ENCODE results near the gene INA.

The INA gene

DNA sequence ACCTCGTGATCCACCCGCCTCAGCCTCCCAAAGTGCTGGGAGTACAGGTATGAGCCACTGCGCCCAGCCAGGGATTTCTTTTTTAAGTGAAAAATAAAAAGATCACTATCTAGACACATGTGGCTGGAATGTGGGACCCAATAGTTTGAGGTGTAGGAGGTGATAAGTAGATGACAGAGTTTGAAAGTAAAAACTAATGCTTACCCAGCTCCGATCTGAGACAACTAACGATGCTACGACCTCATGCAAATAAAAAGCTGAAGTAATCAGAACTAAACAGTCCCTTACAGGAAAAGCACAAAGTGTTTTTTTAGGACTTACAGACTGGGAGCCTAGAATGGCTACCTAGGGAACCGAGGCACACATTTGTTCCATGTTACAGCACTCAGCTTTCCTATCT, 51.0 kb downstream of the INA start:
- H3K9ac ChIP-seq (ENCODE audit: low read length): no peak overlapping the region
- no peak overlapping the region for H3K27ac ChIP-seq (ENCODE audit: low read depth, low read length, poor library complexity, severe bottlenecking)
- no peaks in the 10 kb centered on the region for H3K9me2 ChIP-seq (ENCODE audit: low read depth, low read length)
- no peaks in the 10 kb centered on the region for H3F3A ChIP-seq (ENCODE audit: insufficient read depth, low read length)
- H3K4me3 ChIP-seq (ENCODE audit: low read depth, low read length, poor library complexity, severe bottlenecking): no peak overlapping the region
- no peak overlapping the region for H3K4me2 ChIP-seq (ENCODE audit: low read length)
- H3K36me3 ChIP-seq (ENCODE audit: insufficient read depth, low read length): peaks cover 80% of the 10 kb centered on the region
- no peaks in the 10 kb centered on the region for H3K79me2 ChIP-seq (ENCODE audit: insufficient read depth, low read length)
- no peak overlapping the region for H2AFZ ChIP-seq (ENCODE audit: low read length)
- no peaks in the 10 kb centered on the region for H3K27me3 ChIP-seq (ENCODE audit: insufficient read depth, low read length)
- no peaks in the 10 kb centered on the region for H4K20me1 ChIP-seq (ENCODE audit: insufficient read depth, low read length)
- no peaks in the 10 kb centered on the region for H3K9me3 ChIP-seq (ENCODE audit: low read length)
- H3K4me1 ChIP-seq (ENCODE audit: insufficient read depth, low read length, severe bottlenecking): no peaks in the 10 kb centered on the region
- TF ChIP-seq, protein P1, sequence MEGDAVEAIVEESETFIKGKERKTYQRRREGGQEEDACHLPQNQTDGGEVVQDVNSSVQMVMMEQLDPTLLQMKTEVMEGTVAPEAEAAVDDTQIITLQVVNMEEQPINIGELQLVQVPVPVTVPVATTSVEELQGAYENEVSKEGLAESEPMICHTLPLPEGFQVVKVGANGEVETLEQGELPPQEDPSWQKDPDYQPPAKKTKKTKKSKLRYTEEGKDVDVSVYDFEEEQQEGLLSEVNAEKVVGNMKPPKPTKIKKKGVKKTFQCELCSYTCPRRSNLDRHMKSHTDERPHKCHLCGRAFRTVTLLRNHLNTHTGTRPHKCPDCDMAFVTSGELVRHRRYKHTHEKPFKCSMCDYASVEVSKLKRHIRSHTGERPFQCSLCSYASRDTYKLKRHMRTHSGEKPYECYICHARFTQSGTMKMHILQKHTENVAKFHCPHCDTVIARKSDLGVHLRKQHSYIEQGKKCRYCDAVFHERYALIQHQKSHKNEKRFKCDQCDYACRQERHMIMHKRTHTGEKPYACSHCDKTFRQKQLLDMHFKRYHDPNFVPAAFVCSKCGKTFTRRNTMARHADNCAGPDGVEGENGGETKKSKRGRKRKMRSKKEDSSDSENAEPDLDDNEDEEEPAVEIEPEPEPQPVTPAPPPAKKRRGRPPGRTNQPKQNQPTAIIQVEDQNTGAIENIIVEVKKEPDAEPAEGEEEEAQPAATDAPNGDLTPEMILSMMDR (IDR thresholded peaks at IDR 0.05; ENCODE audit: low read length): no peak
- TF ChIP-seq EZH2 (IDR thresholded peaks at IDR 0.05; ENCODE audit: borderline replicate concordance, low read length): no peak

DNA sequence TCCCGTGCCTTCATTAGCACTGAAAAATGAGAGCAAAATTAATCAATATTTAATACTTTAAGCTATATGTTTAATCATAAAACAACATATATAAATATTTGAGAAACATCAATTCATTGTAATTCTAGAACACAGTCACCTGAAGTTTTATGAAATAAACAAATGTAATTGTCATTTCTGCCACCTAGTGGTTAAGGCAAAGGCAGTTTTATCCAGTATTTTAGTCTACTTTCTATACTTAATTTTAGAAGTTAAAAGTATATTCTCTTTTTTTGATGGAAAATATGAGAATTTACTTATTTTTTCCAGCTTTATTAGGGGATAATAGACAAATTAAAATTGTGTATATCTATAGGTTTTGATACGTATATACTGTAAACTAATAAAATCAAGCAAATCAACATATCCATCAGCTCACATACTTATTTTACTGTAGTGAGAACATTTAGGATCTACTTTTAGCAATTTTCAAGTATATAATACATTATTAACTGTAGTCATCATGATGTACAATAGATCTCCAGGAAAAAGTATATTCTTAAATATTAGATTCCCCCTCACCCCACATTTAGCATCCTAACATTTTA, 57.1 kb downstream of the INA start:
- Histone ChIP-seq H3K27me3 (ENCODE audit: insufficient read depth, low read length) (no peaks in the 10 kb centered on the region), H3K79me2 (ENCODE audit: insufficient read depth, low read length) (no peaks in the 10 kb centered on the region), H3K9me2 (ENCODE audit: low read depth, low read length) (no peaks in the 10 kb centered on the region), H3K4me3 (ENCODE audit: low read depth, low read length, poor library complexity, severe bottlenecking) (no peak overlapping the region), H3K4me1 (ENCODE audit: insufficient read depth, low read length, severe bottlenecking) (no peaks in the 10 kb centered on the region), H2AFZ (ENCODE audit: low read length) (no peak overlapping the region), H3K9me3 (ENCODE audit: low read length) (no peaks in the 10 kb centered on the region), H3K4me2 (ENCODE audit: low read length) (no peak overlapping the region), H3F3A (ENCODE audit: insufficient read depth, low read length) (no peaks in the 10 kb centered on the region), H3K36me3 (ENCODE audit: insufficient read depth, low read length) (peaks cover 75% of the 10 kb centered on the region), H3K27ac (ENCODE audit: low read depth, low read length, poor library complexity, severe bottlenecking) (no peak overlapping the region), H3K9ac (ENCODE audit: low read length) (no peak overlapping the region), H4K20me1 (ENCODE audit: insufficient read depth, low read length) (no peaks in the 10 kb centered on the region)
- TF ChIP-seq, protein P1 (IDR thresholded peaks at IDR 0.05; ENCODE audit: low read length): peak; percentile 48
- TF ChIP-seq EZH2 (IDR thresholded peaks at IDR 0.05; ENCODE audit: borderline replicate concordance, low read length): no peak

DNA sequence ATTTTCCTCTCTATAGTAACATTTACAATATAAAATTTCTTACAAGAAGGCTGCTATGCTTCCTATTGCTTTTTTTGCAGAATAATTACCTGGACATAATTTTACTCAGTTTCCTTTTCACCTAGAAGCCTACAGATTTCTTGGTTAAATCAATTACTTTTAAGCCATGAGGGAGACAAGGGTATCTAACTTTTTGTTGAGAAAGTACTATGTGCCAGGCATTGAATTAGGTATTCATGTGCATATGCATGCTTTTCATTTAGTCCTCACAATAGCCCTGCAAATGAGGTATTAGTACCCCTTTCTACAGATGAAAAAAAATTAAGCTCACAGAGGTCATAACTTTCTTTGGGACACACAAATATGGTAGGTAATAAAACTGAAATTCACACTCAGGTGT, 57.6 kb downstream of the INA start:
- no peak overlapping the region for H3K27ac ChIP-seq (ENCODE audit: low read depth, low read length, poor library complexity, severe bottlenecking)
- H3K9me2 ChIP-seq (ENCODE audit: low read depth, low read length): no peaks in the 10 kb centered on the region
- no peaks in the 10 kb centered on the region for H3K9me3 ChIP-seq (ENCODE audit: low read length)
- no peak overlapping the region for H3K4me3 ChIP-seq (ENCODE audit: low read depth, low read length, poor library complexity, severe bottlenecking)
- no peaks in the 10 kb centered on the region for H3K79me2 ChIP-seq (ENCODE audit: insufficient read depth, low read length)
- H4K20me1 ChIP-seq (ENCODE audit: insufficient read depth, low read length): no peaks in the 10 kb centered on the region
- no peak for TF ChIP-seq EZH2 (IDR thresholded peaks at IDR 0.05; ENCODE audit: borderline replicate concordance, low read length)
- TF ChIP-seq, protein P1 (IDR thresholded peaks at IDR 0.05; ENCODE audit: low read length): no peak
- H2AFZ ChIP-seq (ENCODE audit: low read length): no peak overlapping the region
- no peaks in the 10 kb centered on the region for H3F3A ChIP-seq (ENCODE audit: insufficient read depth, low read length)
- H3K4me1 ChIP-seq (ENCODE audit: insufficient read depth, low read length, severe bottlenecking): no peaks in the 10 kb centered on the region
- no peaks in the 10 kb centered on the region for H3K27me3 ChIP-seq (ENCODE audit: insufficient read depth, low read length)
- H3K9ac ChIP-seq (ENCODE audit: low read length): no peak overlapping the region
- H3K4me2 ChIP-seq (ENCODE audit: low read length): no peak overlapping the region
- peaks cover 76% of the 10 kb centered on the region for H3K36me3 ChIP-seq (ENCODE audit: insufficient read depth, low read length)
